GM10266 (cell line): ENCODE data around the gene HRH1.
"Not testable (repeated sequence)": the region's sequence is repeated elsewhere in the genome, so short reads cannot be mapped to it uniquely, and the experiment has no call there.

Experiments
- DNase-seq: peaks from one replicate; pipeline ENCODE4 v3.0.0; 2012; ENCODE audit errors: extremely low spot score
- TF ChIP-seq, protein P1 (sequence below): IDR thresholded peaks from 2 replicates; pipeline ENCODE4 v1.5.1; 2012; ENCODE audit warnings: mild to moderate bottlenecking, low read depth; ENCODE audit not compliant: control insufficient read depth, insufficient read depth; ENCODE audit errors: missing control alignments

HRH1 gene, protein sequence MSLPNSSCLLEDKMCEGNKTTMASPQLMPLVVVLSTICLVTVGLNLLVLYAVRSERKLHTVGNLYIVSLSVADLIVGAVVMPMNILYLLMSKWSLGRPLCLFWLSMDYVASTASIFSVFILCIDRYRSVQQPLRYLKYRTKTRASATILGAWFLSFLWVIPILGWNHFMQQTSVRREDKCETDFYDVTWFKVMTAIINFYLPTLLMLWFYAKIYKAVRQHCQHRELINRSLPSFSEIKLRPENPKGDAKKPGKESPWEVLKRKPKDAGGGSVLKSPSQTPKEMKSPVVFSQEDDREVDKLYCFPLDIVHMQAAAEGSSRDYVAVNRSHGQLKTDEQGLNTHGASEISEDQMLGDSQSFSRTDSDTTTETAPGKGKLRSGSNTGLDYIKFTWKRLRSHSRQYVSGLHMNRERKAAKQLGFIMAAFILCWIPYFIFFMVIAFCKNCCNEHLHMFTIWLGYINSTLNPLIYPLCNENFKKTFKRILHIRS

DNA sequence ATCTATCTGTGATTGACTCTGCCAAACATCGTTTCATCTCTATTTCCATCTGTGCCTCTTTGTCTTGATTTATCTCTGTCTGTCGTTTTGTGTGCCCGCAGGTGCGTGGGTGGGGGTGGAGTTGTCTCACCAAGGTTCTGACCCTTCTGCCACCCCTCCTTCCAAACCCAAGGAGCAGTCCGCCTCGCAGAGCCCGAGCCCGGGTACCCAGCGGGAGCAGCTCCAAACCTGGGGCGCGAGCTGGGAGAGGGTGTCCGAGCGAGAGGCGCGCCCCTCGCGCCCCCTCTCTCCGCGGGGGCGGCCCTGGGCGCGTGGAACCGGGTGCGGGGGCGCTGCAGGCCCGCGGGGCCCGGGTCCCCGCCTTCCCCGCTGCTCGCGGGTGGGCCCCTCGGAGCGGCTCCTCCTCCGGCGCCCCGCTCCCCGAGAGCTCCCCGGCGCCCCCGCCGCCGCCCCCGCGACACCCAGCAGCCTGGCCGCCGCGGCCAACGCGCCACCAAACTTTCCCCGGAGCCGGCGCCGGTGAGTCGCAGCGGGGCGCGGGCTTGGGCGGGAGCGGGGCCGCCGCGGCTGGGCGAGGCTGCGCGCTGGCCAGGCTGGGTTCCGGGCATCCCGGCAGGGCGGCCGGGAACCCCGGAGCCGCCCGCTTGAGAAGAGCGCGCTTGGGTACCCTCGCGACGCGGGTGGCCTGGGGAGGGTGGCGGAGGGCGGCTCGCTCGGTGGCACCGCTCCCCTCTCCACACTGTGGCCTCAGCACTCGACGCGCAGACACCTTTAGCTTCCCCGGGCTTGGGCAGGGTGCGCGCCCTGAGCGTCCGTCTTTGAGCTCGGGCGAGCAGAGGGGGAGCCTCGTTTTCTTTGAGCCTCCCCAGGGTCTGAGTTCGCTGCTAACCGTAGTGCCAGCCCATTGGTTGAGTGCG lies at the start of gene HRH1:
Gene HRH1 (plus strand): TSS at position 458 of the 917 bp plus-strand sequence. CDS start 104,545 bp downstream, outside the sequence.
- no peak for DNase-seq
- TF ChIP-seq, protein P1, sequence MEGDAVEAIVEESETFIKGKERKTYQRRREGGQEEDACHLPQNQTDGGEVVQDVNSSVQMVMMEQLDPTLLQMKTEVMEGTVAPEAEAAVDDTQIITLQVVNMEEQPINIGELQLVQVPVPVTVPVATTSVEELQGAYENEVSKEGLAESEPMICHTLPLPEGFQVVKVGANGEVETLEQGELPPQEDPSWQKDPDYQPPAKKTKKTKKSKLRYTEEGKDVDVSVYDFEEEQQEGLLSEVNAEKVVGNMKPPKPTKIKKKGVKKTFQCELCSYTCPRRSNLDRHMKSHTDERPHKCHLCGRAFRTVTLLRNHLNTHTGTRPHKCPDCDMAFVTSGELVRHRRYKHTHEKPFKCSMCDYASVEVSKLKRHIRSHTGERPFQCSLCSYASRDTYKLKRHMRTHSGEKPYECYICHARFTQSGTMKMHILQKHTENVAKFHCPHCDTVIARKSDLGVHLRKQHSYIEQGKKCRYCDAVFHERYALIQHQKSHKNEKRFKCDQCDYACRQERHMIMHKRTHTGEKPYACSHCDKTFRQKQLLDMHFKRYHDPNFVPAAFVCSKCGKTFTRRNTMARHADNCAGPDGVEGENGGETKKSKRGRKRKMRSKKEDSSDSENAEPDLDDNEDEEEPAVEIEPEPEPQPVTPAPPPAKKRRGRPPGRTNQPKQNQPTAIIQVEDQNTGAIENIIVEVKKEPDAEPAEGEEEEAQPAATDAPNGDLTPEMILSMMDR = no peak

DNA sequence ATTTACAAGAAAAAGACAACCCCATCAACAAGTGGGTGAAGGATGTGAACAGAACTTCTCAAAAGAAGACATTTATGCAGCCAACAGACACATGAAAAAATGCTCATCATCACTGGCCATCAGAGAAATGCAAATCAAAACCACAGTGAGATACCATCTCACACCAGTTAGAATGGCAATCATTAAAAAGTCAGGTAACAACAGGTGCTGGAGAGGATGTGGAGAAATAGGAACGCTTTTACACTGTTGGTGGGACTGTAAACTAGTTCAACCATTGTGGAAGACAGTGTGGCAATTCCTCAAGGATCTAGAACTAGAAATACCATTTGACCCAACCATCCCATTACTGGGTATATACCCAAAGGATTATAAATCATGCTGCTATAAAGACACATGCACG lies 41.0 kb upstream of the HRH1 start:
- DNase-seq = not testable (repeated sequence)

DNA sequence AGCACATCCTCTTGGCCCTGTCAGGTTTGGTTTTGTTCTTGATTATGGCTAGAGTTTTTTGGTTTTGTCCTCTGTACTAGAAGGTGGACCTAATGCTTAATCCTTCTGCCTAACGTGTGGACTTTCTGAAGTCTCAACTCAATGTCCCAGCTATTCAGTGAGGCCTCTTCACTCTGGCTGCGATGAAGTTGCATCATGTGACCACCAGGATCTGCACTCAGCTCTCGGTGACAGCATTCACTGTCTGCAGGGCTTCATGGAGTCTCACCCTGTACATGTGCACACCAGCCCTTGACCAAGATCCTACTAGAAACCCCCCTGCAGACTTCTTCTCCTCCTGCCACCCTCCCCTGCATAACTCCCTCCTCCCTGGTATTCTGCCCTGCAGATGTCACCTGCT lies 38.7 kb upstream of the HRH1 start:
- no peak for DNase-seq
- TF ChIP-seq, protein P1 = no peak

DNA sequence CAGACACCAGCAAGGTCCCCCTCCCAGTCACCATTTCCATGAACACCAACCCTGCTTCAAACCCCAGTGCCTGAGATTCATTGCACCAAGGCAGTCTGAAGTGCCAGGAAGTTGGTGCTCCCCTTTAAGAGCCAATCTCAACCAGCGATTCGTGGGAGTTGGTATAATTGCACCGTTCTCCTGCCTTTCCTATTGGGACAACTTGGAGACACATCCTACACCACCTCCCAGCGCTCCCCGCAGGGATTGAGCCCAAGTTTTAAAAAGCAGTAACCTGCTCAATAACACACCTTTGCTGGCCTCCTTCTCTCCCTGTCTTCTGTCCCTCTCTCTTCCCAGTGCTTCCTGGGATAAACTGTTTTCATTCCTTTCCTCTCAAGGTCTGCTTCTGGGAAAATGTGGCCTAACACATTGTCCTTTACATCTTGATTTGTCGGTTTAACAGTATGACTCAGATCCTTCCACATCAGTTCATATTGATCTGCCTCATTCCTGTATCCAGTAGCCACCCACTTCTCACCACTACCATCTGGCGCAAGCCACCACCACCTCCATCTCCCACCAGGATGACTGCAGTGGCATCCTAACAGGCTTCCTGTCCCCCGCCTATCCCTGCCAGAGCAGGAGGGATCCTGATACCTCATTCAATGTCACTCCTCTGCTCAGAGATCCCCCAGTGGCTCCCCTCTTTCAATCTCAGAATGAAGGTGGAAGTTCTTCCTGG lies 37.8 kb upstream of the HRH1 start:
- no peak for DNase-seq
- TF ChIP-seq, protein P1 = no peak

DNA sequence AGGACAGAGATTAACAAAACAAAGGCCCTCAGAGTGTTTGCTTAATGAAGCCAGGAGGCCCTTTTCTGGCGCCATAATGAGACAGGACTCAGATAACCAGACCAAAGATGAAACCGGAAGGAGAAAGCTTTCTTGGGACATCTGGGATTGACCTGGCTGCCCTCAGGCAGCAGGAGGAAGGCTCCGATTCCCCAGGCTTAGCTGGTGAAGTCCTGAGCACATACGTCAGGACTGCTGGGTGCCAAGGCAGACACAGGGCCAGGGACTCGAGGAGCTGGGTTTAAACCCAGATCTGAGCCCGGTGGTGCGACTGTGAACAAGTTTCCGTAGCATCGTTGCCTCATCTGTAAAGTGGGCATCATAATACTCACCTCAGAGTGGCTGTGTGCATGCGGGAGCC lies 36.7 kb upstream of the HRH1 start:
- DNase-seq = no peak
- TF ChIP-seq, protein P1 = no peak

DNA sequence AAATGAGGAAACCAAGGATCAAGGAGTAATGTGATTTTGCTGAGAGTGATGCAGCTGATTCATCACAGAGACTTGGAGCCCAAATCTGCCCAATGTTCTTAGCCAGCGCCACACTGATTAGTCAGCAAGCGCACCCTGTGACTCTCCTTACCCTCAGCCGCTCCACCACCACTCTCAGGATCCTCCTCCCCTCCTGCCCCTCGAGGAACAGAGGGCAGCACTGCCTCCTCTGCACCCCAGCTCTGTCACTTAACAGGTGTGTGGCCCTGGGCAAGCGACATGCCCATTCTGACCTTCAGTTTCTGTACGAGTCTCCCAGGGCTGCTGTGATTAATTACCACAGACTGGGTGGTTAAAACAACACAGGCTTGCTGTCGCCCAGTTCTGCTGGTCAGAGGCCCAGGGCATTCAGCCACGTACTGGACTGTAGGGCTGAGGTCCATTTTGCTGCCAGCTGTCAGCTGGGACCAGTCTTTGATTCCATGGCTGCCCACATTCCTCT lies 36.1 kb upstream of the HRH1 start:
- DNase-seq = no peak
- TF ChIP-seq, protein P1 = no peak

DNA sequence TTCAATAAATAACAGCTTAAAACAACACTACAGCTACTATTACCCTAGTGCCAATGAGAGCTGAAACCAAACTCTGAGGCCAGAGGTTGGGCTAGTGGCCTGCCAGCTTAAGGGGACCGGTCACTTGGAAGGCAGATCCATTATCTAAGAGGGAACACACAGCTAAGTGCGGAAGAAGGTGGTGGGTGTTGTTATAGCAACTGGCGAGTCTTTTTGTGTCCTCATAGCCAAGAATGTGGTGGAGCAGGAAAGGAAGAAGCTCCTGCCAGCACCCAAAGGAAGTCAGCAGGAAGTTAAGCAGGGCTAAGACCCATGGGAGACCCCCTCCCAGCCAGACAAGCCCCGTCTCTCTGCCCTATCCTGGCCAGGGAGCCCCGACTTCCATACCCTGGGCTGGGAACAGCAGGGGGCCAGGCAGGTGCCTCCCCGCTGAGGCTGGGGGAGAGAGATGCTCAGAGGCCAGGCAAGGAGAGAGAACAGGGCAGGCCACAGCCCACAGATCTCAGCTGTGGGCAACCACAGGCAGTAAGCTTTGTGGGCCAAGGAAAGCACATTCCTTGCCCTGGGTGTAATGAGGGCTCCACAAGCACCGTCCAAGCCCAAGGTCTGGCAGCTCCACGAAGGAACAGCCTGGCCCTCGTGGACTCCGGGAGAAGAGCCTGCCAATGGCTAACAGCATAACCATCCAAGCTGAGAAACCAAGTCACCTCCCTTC lies 34.0 kb upstream of the HRH1 start:
- DNase-seq = no peak
- TF ChIP-seq, protein P1 = no peak
